Stimulated activated CD4-positive, alpha-beta T cell treated with anti-CD3 and anti-CD28 coated beads, Interleukin-15, amount 100 ng/mL, for 48 hours (primary cell): ENCODE measurements around the gene IGHMBP2.

Experiments used
- DNase-seq, 2 donors: peaks; one replicate each; pipeline ENCODE4 v3.0.0-alpha.2; 2020; ENCODE audit warnings: low read depth in 2 of 2

Gene IGHMBP2

DNA sequence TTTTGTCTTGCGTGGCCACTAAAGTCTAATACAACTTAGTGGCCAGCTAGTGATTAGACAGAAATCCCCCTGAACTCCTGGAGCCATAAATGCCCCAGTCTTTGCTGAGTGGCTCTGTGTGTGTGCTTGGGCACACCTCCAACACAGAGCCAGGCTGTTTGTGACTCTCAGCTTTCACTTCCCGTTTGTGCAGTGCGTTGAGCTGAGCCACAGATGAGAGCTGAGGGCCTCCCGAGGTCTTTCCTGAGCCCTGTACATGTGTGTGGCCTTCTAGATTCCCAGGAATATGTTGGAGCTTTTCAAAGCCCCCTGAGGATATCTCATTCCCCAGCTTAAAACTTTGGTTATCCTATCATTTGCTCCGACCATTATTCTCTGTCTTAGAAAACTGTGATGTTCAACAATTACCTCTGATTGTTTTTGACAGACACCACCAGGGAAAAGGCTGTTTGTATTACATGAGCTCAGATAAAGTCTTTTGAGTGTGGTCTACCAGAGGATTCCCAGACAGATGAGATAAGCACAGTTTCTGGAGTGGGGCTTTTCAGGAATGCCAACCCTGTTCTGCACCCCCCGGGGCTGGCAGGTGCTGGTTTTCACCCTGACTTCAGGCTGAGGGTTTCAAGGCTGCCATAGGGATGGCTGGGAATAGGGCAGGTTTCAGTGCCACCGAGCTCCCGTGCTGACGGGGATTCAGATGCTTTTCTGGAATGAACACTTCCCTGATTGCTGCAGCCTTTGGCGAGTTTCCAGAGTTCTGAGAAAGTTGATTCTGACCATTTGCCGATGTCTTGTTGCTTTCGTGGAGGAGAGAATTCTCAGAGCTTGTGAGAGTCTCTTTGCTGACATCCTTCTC is 23.8 kb downstream of the IGHMBP2 start:
- DNase-seq = no peak

DNA sequence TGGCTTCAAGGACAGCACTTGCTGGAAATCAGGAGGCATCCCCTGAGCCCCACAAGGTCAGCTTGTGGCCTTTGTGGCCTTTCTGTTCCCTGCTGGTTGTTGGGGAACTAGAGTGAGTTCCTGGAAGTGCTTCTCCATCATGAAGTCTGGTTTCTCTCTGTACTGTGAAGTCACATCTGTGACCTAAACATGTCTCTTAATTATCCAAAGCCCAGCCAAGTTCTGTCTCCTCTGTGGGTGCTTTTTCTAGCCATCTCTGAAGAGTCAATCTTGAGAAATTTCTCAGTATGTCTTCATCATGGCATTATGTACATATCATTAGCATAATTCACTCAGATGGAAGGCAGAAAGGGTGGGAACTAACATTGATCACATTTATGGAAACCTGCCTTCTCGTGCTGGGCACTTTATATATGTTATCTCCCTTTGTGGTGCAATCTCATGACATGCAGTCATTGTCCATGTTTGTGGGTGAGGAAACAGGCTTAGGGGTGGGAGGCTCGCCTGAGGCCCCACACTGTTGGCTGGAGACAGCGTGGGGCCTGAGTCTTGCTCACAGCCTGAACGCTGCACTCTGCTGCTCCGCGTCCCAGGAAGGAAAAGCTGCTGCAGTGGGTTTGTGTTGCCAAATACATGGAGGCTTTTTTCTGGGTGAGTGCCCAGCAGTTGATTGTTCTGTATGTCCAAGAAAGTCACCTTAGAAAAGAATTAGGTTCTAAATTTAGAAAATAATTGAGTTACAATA is 24.6 kb downstream of the IGHMBP2 start:
- no peak for DNase-seq

DNA sequence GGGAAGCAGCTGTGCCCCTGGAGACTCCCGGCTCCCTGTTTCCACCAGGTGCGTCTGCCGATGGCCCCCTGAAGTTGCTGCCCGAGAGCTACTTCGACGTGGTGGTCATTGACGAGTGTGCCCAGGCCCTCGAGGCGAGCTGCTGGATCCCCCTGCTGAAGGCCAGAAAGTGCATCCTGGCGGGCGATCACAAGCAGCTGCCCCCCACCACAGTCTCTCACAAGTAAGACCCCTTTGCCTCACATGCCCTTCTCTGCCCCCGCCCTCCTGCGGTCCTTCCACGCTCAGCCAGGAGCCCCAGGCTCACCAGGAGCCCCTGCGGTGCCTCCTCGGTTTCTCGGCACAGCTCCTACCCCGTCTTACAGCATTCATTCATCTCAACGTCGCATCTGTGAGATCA is 25.4 kb downstream of the IGHMBP2 start:
- DNase-seq = no peak

DNA sequence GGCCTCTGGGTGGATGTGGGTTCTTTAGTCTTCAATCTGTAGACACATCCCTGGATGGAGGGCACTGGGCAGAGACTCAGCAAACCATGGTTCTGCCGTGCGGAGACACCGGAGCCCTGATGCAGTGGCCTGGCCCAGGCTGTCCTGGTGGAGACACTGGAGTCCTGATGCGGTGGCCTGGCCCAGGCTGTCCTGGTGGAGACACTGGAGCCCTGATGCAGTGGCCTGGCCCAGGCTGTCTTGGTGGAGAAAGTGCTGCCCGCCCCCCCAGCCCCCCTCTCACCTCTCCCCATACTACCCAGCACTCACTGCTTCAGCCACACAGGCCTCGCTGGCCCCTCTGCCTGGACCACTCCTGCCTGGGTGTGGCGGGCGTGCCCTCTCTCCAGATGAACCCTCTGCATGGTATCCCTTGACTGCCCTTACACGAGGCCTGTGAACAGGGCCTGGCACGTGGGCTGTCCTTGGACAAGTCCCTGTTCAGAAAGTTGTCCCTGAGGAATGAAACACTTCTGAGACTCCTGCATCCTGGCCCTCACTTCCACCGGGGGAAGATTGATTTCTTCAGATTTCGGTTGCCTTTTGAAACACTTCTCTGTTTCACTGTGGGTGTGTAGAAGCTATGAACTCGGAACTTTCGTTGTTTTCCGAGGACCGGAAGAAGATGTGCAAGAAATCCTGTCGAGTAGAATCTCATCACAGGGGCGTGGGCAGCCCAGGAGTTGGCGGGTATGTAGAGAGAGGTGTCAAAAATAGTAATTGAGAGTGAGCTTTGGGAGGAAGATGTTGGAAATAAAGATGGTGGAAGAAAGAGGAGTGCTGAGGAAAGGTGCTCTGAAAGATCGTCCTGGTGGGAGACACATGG is 26.2 kb downstream of the IGHMBP2 start:
- DNase-seq = no peak

DNA sequence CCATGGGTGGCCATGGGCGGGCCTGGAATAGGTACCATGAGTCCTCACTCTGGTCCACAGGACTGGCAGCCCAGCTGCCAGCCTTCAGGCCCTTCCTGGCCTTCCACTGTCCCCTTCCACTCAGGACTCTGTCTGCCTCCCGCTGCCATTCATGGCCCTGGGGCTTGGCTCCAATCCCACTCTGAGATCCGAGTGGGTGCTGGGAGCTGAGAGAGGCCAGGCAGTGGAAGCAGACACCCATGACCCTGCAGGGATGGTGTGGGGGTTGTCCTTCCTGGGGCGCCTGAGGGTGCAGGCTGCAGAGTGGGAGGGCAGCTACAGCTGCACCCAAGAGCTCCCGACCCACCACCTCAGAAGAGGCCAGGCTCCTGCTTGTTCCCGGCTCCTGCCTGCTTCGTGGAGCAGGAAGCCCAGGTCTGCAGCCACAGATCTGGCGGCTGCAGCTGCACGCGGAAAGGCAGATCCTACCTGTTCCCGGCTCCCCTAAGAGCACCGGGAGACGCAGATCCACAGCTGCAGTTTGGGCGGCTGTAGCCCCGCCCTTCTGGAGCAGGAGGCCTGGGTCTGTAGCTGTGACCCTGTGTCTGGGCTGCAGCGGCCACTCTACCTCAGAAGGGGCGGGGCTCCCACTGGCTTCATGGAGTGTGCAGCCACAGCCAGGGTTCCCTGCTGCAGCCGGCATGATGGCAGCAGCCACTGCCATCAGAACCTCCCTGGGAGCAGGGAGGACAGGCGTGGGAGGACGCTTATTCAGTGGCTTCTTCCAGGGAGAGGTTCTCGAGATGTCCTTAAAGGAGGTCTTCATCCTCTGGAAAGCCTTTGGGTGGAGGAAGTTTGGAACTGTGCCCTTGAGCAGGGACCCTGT is 27.5 kb downstream of the IGHMBP2 start:
- DNase-seq = no peak

DNA sequence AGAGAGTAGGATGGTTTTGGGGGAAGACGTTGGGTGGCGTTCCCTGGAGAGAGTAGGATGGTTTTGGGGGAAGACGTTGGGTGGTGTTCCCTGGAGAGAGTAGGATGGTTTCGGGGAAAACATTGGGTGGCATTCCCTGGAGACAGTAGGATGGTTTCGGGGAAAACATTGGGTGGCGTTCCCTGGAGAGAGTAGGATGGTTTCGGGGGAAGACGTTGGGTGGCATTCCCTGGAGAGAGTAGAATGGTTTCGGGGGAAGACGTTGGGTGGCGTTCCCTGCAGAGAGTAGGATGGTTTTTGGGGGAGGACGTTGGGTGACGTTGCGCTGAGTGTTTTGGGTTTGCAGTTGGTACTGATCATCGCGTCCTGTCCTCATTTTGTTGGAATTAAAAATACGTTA is 28.2 kb downstream of the IGHMBP2 start:
- DNase-seq = no peak

DNA sequence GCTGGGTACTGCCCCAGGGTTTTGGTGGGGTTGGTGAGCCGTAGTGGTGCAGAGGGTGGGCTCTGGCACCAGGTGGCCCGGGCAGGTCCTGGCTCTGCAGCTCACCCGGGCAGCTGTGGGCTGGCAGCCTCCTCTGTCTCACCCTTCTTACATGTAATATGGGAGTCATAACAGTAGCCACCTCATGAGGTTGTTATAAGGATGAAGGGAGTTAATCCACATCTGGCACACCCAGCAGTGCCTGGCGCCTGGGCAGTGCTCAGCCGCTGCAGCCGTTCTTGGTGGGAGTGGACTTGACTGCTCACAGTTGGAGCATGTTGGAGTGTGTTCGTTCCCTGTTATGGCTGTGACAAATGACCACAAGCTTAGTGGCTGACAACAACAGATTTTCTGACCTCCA is 28.7 kb downstream of the IGHMBP2 start:
- DNase-seq = no peak

DNA sequence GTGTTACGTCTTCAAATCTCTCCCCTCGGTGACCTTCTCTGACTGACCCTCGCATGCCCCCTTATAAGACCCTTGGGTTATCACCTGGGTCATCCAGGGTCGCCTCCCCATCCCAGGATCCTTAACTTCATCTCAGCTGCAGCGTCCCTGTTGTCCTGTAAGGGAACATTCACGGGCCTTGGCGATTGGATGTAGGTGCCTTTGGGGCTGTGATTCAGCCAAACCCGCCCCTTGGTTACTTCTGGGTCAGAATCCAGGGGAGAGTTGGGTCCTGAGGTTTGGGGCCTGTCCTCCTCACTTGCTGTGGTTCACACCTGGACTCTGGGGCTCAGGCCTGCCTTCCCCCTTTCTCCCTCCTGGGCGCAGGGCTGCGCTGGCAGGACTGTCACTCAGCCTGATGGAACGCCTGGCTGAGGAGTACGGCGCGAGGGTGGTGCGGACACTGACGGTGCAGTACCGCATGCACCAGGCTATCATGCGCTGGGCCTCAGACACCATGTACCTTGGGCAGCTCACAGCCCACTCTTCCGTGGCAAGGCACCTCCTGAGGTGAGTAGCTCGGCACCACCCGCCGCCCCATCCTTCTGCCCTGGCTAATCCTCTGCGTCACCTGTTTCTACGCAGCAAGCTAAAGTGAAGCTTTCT is 29.4 kb downstream of the IGHMBP2 start:
- DNase-seq = no peak

DNA sequence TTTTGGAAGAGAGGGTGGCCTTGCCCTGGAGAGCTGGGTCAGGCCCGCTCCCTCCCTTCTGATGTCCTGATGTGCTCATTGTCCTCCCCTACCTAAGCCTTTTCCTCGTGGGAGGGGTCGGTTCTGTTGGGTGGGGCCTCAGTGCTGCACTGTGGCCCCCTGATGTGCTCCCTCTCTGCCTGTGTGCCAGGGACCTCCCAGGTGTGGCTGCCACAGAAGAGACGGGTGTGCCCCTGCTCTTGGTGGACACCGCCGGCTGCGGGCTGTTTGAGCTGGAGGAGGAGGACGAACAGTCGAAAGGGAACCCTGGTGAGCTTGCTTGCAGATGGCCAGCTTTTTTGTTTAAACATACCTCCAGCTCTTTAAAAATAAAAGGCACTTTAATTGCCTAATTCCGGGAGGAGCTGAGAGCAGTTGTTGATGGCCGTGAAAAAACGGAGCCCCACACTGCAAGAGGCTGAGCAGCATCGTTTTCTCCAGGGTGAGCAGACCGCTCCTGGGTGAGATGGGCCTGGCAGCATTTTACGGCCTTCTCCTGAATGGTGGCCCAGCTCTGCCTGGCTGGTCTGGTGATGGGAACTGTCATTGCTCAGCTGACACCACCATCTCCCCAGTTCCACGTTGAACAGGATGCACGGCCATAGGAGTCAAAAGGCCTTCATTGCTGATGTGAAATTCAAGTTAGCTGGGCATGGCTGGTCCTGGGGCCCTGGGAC is 30.1 kb downstream of the IGHMBP2 start:
- no peak for DNase-seq

DNA sequence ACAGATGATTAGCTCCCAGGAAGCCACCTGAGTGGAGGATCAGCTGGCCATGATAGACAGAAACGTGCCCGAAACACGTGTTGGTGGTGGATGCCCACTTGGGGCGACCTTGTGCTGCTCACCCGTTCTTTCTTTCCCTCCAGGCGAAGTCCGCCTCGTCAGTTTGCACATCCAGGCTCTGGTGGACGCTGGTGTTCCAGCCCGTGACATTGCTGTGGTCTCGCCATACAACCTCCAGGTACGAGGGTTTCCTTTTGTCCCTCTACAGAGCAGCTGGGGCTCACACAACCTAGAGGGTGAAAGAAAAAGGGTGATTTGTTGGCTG is 30.6 kb downstream of the IGHMBP2 start:
- DNase-seq = no peak

DNA sequence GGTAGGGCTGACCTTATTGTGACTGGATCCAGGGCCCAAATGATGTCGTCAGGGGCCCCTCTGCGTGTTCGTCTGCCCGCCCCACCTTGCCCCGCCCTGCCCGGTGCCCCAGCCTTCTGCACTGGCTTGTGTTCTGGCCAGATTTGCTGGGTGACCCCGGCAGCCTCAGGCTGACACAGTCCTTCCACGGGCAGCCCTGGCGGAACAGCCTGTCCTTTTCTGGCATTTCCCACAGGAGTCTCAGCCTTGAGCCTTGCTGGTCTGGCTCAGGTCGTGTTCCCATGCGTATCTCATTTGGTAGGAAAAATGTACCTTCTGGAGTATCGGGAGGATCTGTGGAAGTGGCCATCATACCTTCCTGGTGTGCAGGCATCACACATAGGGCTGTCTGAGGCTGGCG is 31.0 kb downstream of the IGHMBP2 start:
- DNase-seq = no peak

DNA sequence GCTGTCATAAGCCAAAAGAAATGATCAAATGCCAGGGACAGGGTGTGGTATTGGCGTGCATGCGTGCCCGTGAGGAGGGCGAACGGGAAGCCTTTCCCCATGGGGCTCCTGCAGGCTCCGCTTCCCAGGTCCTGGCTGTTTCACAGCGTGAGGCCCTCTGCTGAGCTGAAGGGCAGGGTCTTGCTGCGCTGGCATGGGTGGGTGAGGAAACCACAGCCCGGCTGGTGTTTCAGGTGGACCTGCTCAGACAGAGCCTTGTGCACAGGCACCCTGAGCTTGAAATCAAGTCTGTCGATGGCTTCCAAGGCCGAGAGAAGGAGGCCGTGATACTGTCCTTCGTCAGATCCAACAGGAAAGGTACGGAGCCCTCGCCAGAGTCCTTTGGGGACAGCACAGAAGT is 31.4 kb downstream of the IGHMBP2 start:
- DNase-seq = no peak

DNA sequence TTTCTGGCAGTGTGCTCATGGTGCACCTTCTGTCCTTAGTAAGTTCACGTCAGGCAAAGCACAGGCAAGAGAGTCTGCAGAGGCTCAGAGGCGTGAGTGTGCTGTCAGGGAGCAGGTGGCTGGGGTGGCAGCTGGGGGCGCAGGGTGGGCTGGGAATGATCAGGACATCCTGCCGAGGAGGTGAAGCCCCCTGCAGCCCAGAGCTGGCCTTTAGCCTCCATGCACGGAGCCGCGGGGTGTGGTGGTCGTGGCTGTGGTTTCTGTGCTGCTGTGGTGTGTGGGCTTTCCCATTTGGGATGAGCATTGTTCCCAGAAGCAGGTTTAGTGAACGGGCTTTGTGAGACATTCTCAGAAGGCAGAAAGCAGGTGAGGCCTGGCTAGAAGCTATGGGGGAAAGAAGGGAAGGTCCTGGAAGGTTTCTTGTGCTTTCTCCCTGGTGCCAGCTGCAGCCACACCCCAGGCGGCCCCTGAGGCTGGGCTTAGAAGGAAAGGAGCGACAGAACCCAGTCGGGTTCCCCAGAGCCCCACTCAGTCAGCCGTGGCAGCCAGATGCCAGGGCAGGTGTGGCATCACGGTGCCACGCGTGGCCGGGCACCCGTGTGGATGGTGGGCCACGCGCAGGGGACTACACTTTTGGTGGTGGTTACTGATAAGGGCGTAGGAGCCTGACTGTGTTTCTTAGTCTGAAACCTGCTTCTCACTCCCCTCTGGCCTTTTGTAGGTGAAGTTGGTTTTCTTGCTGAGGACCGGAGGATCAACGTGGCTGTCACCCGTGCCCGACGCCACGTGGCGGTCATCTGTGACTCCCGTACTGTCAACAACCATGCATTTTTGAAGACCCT is 32.0 kb downstream of the IGHMBP2 start:
- no peak for DNase-seq

DNA sequence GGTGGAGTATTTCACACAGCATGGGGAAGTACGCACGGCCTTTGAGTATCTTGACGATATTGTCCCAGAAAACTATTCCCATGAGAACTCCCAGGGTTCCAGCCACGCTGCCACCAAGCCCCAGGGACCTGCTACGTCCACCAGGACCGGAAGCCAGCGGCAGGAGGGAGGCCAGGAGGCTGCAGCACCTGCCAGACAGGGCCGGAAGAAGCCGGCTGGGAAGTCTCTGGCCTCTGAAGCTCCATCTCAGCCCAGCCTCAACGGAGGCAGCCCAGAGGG is 32.6 kb downstream of the IGHMBP2 start:
- no peak for DNase-seq

DNA sequence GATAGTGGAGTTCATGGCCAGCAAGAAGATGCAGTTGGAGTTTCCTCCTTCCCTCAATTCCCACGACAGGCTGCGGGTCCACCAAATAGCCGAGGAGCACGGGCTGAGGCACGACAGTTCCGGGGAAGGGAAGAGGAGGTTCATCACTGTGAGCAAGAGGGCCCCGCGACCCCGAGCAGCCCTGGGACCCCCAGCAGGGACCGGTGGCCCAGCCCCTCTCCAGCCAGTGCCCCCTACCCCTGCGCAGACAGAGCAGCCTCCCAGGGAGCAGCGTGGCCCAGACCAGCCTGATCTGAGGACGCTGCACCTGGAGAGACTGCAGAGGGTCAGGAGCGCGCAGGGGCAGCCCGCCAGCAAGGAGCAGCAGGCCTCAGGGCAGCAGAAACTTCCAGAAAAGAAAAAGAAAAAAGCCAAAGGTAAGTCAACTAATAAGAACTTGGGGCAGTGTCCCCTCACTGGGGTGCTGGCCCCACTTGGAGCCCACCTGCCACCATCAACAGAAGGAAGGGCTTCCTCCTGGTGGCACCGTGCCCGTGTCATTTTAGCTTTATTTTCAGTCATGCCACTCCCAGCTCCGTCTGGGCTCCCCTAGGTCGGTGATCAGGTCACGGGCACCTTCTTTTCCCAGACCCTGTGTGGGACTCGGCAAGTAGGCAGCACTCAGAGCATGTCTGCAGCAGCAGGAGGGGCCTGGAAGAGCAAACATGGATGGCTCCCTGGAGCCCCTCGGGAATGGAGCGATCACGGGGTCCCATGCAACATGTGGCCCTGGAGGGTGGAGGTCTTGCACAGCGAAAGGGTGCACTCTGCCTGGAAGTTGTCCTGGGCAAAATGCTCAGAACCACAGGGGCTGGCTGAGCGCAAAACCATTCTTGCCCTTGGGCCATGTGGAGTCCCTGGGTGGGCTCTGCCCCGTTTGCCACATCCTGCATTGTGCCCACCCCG is 33.3 kb downstream of the IGHMBP2 start:
- DNase-seq = no peak

DNA sequence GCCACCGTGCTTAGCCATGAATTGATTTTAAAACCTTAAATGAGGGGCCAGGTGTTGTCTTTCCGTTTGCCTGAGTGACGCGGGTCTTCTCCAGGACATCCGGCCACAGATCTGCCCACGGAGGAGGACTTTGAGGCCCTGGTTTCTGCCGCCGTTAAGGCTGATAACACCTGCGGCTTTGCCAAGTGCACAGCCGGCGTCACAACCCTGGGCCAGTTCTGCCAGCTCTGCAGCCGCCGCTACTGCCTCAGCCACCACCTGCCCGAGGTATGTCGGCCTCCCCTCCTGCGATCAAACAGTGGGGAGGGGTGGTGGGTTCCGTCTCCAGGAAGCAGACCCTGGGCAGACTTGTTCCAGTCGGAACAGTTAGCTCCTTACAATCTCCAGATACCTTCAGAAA is 34.4 kb downstream of the IGHMBP2 start:
- DNase-seq = no peak

DNA sequence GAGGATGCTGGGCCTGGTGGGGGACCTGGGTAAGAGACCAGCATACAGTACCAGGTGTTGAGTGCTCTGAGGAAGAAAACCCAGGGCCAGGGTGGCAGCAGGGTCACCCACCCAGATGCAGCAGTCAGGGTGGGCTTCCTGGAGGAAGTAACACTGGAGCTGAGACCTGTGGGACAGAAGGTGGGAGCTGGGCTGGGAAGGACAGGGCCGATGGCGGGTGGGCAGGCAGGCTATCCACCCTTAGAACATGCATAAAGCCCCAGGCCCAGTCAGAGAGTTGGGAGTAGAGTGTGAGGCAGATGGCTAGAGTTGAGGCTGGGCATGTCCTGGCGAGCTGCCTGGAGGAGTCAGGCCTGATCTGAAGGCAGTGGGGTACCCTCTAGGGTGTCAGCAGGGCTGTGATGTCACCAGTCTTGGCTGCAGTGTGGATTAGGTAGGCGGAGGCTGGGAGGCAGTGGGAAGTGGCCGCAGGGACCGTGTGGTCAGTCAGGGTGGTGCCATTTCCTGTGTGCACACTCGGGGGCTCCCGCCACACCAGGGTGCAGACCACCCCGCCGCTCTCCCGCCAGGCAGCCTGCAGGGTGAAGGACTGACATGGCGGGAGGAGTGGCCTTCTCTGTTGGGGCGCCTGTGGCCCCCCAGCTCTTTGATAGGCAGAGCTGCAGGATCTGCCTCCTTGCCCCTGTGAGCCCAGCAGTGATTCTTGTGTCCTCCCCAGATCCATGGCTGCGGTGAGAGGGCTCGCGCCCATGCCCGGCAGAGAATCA is 35.3 kb downstream of the IGHMBP2 start:
- no peak for DNase-seq
